C4-2B (cell line): ENCODE results near the gene CEP44.

Experiments used
- ZFX ChIP-seq: fragments of 450-650 bp; IDR thresholded peaks from 2 replicates; pipeline ENCODE4 v1.6.1; 2017
- TF ChIP-seq, protein P1 (sequence below): fragments of 450-650 bp; conservative IDR thresholded peaks from 2 replicates; pipeline ENCODE4 v1.5.1; 2017; ENCODE audit warnings: mild to moderate bottlenecking

DNA sequence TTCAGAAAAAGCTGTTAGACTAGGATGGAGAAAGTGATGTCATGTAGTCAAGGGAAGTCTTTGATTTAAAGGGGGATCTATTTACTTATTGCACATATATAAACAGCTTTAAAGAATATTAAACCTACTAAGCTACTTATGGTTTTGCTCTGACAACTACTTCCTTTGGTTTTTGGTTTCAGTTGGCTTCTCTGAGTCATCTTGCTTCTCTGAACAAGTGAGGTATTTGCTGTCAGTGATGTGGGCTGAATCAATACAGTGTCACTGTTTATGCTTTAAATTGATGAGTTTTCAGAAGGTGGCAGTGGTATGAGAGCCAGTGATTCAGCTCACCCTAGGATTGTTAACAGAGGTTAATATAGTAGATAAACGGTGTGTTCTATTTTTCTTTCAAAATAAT, 75.1 kb downstream of the CEP44 start:
- TF ChIP-seq, protein P1, sequence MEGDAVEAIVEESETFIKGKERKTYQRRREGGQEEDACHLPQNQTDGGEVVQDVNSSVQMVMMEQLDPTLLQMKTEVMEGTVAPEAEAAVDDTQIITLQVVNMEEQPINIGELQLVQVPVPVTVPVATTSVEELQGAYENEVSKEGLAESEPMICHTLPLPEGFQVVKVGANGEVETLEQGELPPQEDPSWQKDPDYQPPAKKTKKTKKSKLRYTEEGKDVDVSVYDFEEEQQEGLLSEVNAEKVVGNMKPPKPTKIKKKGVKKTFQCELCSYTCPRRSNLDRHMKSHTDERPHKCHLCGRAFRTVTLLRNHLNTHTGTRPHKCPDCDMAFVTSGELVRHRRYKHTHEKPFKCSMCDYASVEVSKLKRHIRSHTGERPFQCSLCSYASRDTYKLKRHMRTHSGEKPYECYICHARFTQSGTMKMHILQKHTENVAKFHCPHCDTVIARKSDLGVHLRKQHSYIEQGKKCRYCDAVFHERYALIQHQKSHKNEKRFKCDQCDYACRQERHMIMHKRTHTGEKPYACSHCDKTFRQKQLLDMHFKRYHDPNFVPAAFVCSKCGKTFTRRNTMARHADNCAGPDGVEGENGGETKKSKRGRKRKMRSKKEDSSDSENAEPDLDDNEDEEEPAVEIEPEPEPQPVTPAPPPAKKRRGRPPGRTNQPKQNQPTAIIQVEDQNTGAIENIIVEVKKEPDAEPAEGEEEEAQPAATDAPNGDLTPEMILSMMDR: no peak
- no peak for TF ChIP-seq ZFX
